ENCODE measurements around the gene LCA5L.
A peak's percentile ranks its signal among the peaks of the same experiment; 100 is the strongest.
"Not testable (repeated sequence)": the region's sequence is repeated elsewhere in the genome, so short reads cannot be mapped to it uniquely, and the experiment has no call there.

Gene LCA5L

DNA sequence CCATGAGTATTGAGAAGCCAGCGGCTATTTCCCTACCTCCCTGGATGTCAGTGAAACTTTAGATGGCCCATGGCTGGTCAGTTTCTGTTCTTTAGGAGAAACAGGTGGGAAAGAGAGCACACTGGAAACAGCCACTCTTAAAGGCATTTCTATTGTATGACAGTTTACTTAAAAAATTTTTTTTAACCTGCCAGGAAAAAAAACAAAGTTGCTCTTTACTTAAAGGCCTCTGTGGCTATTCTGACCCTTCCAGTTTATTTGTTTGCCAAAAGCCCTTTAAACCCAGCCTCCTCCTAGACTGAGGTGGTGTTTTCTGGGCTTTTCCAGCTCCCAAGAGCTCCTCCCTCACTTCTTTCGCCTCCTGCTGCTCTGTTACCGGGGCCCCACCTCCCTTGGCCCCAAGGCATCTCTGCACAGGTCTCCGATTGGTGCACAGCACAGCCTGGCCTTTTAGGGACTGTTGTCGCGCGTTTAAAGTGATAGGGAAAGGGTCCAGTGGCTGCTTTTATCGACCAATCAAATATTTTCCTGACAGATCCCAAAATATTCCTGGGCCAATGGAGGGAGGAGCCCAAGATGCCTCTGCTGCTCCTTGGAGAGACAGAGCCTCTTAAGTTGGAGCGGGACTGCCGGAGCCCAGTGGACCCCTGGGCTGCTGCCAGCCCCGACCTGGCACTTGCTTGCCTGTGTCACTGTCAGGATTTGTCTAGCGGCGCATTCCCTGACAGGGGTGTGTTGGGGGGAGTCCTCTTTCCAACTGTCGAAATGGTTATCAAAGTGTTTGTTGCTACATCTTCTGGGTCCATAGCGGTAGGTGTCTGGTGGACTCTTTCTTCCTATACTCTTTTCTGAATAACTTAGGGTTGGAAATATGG, 6.0 kb upstream of the LCA5L start, which contains the start of gene SH3BGR:
Gene SH3BGR, plus strand, starts transcription at position 639 of the 875 bp plus-strand sequence. Its CDS starts 127 bp downstream, at position 766.
- DNase-seq (ENCODE audit: low read depth): no peak

DNA sequence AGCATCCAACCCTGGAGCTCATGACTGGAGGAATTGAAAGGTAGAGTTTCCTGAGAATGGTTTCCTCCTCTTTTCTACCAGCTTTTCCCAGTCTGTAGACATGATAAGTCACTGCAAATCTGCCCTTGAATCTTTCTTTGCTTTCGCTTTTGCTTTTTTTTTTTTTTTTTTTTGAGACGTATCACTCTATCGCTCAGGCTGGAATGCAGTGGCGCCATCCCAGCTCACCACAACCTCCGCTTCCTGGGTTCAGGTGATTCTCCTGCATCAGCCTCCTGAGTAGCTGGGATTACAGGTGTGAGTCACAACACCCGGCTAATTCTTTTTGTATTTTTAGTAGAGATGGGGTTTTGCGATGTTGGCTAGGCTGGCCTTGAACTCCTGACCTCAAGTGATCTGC, 1.7 kb upstream of the LCA5L start:
- no peak for DNase-seq (ENCODE audit: low read depth)

DNA sequence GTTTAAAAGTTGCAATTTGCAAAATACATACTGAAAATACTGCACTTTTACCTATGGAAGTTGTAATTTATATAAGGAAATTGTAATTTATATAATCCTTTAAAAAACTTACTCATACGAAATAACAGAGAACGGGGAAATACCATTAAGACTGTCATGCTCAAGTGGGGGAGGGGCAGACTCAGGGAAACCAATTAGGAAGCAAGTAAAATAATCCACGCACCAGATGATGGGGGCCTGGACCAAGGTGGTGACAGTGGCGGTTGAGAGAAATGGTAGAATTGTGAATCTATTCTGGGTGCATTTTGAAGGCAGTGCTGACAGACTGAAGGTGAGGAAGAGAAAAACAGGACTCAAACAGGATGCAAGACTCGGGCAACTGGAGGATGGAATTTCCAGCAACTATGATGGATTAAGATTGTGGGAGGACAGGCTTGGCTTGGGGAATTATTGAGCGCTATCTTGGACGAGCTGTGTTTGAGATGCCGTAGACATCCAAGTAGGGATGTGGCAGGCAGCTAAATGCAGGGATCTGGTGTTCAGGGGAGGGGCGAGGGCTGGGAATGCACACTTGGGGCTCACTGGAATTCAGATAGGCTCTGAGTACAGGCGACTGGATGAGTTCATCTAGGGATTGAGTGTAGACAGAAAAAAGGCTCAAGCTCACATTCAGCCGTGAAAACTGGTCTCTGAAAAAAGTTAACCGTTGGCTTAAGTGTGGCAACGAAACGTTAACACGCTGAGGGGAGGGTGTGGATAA, 977 bp downstream of the LCA5L start:
- no peak for DNase-seq (ENCODE audit: low read depth)

DNA sequence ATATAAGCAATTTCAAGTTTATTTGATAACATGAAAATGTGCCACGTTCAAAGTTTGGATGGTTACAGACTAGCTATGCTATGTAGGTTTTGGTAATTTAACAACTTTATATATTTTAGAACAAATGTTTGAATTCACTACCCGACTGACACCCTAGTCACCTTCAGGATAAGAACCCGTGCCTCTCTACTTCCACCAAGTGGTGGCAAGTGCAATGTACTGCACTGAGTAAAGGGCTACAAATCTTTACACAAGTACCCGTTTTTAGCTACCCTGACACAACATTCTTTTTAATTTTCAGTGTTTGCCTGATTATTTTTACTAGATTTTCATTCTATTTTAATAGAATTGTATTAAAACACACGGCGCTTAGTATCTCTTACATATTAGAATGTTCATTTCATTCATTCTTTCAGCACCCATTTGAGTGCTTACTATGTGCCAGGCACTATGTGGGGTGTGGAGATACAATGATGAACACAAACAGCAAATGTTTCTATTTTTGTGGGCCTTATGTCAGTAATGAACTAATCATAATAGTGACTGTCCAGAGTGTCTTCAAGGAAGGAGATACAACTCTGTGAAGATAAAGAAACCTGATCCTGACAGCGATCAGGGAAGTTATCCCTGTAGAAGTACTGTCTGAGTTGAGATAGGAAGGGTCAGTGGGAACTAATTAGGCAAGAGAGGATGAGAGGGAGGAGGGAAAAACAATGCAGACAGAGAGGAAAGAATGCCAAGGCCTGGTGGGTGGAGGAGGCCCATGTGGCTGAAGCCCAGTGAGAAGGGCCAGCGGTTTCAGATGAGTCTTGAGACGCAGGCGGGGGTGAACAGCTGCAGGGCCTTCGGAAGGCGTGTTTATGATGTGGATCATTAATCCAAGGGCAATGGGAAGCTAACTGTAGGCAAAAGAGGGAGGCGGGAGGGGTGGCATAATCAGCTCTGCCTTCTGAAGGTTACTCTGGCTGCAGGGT, 3.8 kb downstream of the LCA5L start:
- DNase-seq (ENCODE audit: low read depth): no peak

DNA sequence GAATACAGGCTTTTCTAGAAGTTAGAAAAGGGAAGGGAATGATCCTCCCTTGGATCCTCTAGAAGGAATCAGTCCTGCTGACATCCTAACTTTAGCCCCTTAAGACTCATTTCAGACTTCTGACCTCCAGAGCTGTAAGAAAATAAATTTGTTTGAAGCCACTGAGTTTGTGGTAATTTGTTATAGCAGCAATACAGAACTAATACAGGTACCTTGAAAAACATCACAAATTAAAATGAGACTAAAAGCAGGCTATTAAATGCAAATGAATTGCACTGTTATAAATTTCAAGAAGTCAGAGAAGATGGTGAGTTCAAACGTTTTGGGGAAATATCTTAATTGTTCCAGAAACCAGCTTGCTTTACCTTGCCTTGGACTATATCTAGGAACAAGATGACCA, 6.3 kb downstream of the LCA5L start:
- no peak for DNase-seq (ENCODE audit: low read depth)

DNA sequence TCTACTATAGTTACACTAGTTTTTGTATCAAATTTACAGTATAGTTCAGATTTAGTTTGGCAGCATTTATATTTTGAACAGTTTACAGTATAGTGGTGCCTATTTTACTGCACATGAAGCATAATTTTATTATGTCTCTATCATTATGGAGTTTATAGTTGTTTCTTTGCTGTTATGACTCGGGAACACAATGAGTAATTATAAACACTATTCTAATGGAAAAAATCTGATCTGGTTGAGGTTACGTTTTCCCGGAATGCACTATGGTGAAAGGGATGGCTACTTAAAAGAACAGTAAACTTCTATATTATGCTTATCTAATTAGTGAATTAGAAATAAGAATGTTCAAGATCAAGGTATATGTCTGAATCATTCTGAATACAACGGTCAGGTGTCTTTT, 10.6 kb downstream of the LCA5L start:
- no peak for DNase-seq (ENCODE audit: low read depth)

DNA sequence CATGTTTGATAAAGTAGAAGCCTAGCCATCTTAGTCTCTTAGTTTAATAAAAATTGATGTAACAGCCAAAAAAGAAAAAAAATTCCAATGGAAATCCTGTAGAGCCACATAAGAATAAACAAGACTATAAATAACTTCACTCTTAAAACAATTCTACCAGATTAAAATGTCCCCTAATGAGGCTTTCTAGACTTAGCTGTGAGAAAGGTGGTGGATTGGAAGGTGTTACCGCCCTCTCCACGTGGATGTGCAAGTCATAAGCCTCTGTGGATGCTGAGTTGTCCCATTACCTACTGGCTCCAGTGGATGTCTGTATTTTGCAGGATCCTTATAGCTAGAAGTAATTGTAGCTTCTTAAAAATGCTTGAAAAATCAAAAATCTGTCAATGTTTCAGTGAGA, 14.6 kb downstream of the LCA5L start:
- no peak for DNase-seq (ENCODE audit: low read depth)

DNA sequence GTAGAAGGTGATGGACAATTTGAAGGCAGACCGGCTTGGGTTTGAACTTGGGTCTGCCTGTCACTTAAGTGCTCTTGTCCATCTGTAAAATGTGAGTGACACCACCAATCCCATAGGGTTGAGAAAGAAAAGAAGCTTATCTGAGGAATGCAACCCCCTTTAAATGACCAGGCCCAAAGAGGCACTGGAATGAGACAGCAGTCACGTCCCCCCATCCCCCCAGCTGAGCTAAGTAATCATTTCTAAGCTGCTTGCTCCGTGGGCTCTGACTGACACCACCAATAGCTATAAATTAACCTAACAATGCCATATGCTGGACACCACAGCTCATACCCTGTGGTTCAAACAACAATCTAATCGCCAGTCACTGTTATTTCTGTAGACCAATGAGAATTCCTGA, 15.1 kb downstream of the LCA5L start:
- no peak for DNase-seq (ENCODE audit: low read depth)

DNA sequence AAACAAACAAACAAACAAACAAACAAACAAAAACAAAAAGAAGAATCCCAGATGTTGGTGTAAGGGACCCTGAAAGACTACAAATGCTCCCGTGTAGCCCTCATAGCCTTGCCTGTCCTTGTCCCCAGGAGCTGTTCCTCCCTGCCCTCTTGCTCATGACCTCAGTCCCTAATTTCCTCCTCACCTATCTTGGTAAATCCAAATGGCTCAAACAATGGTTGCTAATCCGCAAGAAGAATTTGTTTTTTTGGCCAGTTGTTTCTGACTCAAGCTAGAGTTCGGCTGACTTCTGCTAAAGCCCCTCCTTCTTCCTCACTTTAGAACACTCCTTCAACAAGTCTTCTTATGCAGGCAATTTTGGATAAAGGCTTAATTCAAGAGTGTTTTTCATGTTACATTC, 15.6 kb downstream of the LCA5L start:
- DNase-seq (ENCODE audit: low read depth): no peak

DNA sequence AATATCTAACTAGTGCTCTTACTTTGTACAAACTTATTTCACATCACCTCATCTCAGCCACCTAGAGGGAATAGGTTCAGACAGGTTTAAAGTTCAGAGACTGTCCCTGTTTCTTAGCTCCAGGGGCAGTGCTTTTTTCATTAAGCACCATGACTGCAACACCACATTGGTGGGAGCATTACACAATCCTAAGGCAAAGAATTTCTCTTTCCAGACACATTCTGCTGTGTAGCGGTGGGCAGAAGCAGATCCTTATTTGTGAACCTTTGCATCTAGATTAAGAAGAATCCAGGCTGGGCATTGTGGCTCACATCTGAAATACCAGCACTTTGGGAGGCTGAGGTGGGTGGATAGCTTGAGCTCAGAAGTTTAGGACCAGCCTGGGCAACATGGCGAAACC, 16.1 kb downstream of the LCA5L start:
- DNase-seq (ENCODE audit: low read depth): no peak

DNA sequence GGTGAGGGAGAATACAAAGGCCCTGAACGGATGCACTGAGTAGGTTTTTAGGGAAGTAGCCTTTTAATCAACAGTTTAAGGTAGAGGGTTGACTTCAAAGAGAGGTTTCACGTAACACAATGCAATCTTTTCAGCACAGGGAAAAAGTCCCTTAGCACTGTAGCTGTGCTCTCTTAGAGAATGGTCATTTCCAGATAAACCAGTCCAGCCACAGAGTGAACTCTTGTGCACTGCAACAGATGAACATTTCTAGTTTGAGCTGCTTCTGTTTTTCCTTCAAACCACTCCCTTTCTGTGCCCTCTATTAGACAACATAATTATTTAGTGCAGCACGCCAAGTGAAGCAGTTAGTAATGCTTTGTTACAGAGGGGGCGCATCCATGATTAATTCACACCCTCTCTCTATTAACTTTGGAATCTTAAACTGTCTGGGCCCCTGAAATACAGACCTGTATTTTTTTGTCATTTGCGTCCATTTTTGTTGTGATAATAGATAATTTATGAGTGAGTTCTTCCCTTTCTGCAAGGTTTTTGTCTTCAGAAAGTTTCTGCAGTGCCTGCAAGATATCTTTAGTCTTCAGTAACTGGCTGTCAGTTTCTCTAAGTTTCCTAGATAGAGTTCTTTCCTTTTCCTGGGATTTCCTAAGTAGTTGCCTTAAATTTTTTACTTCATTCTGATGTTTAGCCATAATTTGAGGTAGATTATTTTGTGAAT, 22.9 kb downstream of the LCA5L start:
- no peak for DNase-seq (ENCODE audit: low read depth)

DNA sequence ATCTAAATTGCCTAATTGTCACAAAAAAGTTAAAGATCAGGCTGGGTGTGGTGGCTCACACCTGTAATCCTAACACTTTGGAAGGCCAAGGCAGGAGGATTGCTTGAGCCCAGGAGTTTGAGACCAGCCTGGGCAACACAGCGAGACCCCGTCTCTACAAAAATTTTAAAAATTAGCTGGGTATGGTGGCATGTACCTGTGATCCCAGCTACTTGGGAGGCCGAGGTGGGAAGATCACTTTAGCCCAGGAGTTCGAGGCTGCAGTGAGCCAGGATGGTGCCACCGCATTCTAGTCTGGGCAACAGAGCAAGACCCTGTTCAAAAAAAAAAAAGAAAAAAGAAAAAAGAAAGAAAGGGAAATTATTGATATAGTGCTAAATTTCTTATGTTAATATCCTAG, 26.4 kb downstream of the LCA5L start:
- DNase-seq (ENCODE audit: low read depth): not testable (repeated sequence)

DNA sequence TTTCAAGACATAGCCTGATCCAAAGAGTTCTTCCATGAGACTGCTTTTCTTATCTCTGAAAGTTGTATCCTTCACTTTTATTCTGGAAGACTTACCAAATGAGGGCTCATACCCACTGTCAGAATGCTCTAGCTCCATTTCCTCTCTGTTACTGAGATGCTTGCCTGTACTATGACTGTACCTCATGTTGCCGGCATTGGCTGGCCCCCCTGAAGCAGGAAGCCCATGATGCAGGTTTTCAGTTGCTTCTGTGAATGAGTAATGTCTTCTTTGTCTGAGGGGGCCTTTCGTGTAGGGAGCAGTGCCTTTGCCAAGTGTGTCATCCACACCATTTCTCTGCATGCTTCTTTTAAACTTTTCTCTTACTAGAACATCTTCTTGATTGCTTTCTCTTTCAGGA, 39.5 kb downstream of the LCA5L start:
- DNase-seq (ENCODE audit: low read depth): no peak

DNA sequence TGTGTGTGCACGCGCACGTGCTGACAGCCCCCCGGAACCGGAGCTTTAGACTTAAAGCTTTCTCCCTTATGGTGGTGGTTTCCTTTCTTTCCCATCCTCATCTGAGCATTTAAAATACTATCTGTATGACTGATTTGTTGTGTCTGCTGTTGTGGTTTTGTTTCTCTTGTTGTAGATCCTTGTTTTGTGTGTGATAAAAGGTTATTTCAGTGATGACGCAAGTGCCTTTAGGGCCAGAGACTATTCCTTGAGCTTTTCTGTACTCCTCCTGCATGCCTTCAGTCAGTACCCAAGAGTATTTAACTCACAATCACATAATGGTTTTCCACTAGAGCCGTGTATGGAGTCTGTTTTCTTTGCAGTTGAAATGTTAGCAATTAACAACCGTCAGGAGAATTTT, 45.4 kb downstream of the LCA5L start:
- DNase-seq (ENCODE audit: low read depth): no peak

DNA sequence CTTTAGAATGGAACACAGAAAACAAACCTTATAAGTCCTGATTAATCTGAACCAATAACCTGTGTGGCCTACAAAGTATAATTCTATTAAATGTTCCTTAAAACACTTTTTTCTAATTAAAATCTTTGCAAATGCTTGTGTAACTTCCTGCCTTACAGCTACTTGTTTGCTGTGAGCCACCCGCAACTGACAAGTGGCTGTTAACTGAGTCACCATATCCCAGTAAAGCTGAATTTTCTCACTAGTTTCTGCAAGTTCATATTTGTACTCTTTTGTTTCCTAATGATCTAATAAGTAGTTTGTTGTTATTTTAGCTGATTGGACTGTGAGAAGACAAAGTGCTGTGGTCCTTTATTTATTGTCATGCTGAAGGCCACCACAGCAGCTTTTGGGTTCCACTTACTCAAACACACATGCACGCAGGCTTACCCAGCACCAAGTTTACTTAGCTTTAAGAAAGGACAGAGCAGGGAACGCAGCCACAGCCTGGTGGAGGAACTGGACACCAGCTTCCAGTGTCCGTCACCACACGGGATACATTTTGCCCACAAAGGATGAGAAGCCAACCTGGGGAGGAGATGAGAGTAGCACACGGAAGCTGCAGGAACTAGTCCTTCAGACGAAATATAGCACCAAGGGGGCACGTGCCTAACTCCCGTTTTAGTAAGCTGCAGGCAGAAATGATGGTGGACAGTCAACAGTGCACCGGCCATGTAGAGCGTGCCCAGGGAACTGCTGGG, 47.8 kb downstream of the LCA5L start:
- DNase-seq (ENCODE audit: low read depth): no peak

DNA sequence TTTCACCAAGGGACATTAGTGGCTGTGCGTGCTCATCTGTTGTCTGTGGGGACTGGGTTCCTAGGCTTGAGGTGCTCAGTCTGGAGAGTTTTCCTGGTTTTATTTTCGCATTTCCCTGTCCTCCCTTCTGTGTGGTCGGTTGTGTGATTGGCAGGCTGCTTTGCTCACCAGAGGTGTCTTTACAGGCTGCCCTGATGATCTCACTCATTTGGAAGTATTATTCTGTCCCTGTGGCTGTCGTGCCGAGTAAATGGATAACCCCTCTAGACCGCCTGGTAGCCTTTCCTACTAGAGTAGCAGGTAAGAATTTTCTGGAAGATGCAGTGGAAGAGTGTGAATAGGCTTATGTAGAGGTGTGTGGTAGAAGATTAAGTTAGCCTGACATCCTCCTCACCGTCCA, 52.6 kb downstream of the LCA5L start:
- DNase-seq (ENCODE audit: low read depth): no peak

DNA sequence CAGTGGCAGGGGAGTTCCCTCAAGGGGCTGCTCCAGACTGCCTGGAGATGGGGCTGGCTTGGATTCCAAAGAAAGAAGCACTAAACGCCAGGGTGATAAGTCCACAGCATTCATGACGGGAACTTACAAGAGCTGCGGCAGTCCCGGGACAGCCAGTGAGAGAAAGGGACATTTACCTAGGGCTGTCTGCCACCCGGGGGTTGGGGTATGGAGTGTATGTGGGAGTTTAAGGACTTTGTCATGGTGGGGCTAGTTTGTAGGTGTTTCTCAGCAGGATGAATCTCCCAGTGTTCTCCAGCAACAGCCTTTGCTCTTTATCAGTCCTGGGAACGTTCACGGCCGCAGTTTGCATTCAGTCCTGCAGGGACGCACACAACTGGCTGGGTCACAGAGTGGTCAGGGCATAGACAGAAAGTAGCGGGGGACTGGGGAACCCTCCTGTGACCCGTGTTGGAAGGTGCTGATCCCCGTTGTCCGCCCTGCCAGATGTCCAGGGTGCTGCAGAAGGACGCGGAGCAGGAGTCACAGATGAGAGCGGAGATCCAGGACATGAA, 55.3 kb downstream of the LCA5L start:
- no peak for DNase-seq (ENCODE audit: low read depth)

DNA sequence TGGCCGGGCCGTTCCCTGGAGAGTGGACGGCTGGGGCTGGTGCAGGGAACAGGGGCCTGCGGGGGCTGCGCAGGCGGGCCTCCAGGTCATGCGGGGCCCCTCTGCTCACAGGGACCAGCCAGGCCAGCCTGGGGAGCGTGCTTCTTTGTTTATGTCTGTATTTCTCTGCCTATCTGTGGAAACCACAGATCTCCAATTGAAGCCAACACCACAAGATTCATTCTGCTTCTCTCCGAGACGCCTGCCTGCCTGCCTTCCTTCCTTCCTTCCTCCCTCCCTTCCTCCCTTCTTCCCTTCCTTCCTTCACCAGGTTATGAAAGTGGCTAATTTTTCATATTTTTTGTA, 56.8 kb downstream of the LCA5L start:
- no peak for DNase-seq (ENCODE audit: low read depth)

DNA sequence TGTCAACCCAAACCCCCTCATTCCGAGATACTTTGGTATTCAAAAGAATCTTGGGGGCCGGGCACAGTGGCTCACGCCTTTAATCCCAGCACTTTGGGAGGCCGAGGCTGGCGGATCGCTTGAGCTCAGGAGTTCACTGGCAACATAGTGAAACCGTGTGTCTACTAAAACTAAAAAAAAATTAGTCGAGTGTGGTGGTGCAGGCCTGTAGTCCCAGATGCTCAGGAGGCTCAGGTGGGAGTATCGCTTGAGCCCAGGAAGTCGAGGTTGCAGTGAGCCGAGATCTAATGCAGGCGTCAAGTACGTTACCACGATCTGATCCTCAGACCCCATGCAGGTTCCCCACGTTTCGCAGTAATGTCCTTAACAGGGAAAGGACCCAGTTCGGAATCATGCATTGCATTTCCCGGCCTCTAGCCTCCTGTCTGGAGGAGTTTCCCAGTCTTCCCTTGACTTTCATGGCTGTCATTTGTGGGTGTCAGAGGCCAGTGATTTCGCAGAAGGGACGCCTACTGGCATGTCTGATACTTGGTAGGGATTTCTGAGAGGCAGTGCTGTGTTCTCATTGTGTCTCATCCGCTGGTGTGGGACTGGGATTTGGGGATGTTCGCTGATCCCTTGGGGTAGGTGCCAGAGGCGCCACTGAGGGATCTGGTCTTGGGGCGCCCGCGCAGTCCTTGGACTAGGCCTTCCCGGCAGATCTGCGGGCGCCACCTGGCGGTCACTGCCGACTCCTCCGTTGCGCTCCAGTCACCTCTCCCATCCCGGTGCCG, 57.4 kb downstream of the LCA5L start:
- DNase-seq (ENCODE audit: low read depth): peak; percentile 58

Data from HS-5 (cell line).